ENCODE measurements around the gene PARD3. TPM values are rescaled to one million over a fixed set of nuclear protein-coding genes. Genes with fewer than 3 reads are reported as not detected.

Gene PARD3
- total and polyA plus RNA-seq, 10 of the 15 experiments (the other 5 are each of a cell fraction or from before 2014, with no cell fraction given), result 2.6 to 43.1 (median 13.9) TPM

GRCh38 chr10:34633374-34633773 lies 181.7 kb downstream of the PARD3 start:
- CTCF ChIA-PET, result interaction anchor here (1.1 to 3.4 kb wide), 5 partner anchors 13 to 1306 kb away, joined by 3 to 23 read pairs (median 6); no protein-coding TSS in a partner anchor
- ATAC-seq (no peak), FAIRE-seq (no peak), DNase-seq (ENCODE audit: low read depth, low spot score) (no peak)
- H3K4me2 ChIP-seq (ENCODE audit: control insufficient read depth, insufficient read depth), result no peak overlapping the region
- TSS peak; percentile 33 for BruUV-seq (replicated peaks)
- in situ Hi-C loops (cut with MboI) (loop anchor here (25.0 kb wide), 1 partner anchor 1446 kb away; no protein-coding TSS in a partner anchor), intact Hi-C loops (cut with micrococcal nuclease; ENCODE audit: unreplicated experiment) (loop anchor here (10.0 kb wide), 1 partner anchor 329 kb away; no protein-coding TSS in a partner anchor)
- H3K9me3 ChIP-seq (replicated peaks; ENCODE audit: control insufficient read depth, insufficient read depth, low read length), result no peaks in the 10 kb centered on the region
- no peaks in the 10 kb centered on the region for H4K20me1 ChIP-seq (ENCODE audit: control insufficient read depth, insufficient read depth)
- H3K79me2 ChIP-seq (ENCODE audit: control insufficient read depth, insufficient read depth, low read length), result no peaks in the 10 kb centered on the region
- RAD21 ChIA-PET (ENCODE audit: unreplicated experiment), result interaction anchor here (0.8 to 1.9 kb wide), 2 partner anchors 23 to 109 kb away, joined by 3 to 4 read pairs; no protein-coding TSS in a partner anchor
- no peak overlapping the region for H3K9ac ChIP-seq (ENCODE audit: control insufficient read depth, insufficient read depth, low read length)
- no peak overlapping the region for H2AFZ ChIP-seq (ENCODE audit: control insufficient read depth, low read depth, low read length)
- POLR2A ChIA-PET, result no interaction called here
- SMC1A ChIA-PET (ENCODE audit: uncharacterized antibody, unreplicated experiment), result interaction anchor here (0.7 to 1.9 kb wide), 11 partner anchors 11 to 1302 kb away, joined by 3 to 7 read pairs (median 3); no protein-coding TSS in a partner anchor
- no peaks in the 10 kb centered on the region for H3K36me3 ChIP-seq (ENCODE audit: control insufficient read depth in 2 of 2, insufficient read depth in 2 of 2, low read length in 1 of 2)
- TF ChIP-seq TBL1XR1 (IDR thresholded peaks at IDR 0.05; ENCODE audit: low read depth, low read length), result no peak
- TF ChIP-seq BACH1 (IDR thresholded peaks at IDR 0.05; ENCODE audit: borderline replicate concordance), result no peak
- no peak for TF ChIP-seq SKIL (IDR thresholded peaks at IDR 0.05; ENCODE audit: low read depth, poor library complexity, severe bottlenecking)
- TF ChIP-seq TARDBP (IDR thresholded peaks at IDR 0.05; ENCODE audit: borderline replicate concordance), result no peak
- no peak for TF ChIP-seq NKRF (conservative IDR thresholded peaks at IDR 0.05)
- TF ChIP-seq JUND (IDR thresholded peaks at IDR 0.05; ENCODE audit: low read depth, low read length), result no peak
- TF ChIP-seq BHLHE40 (IDR thresholded peaks at IDR 0.05; ENCODE audit: borderline replicate concordance in 1 of 2, low read depth in 2 of 2, low read length in 1 of 2), result no peak
- TF ChIP-seq TCF12 (IDR thresholded peaks at IDR 0.05; ENCODE audit: low read depth, low read length), result no peak
- no peak for TF ChIP-seq MTA3 (IDR thresholded peaks at IDR 0.05; ENCODE audit: borderline replicate concordance, low read length)
- TF ChIP-seq HDAC6 (IDR thresholded peaks at IDR 0.05; ENCODE audit: unreplicated experiment), result no peak
- no peak for TF ChIP-seq RUNX3 (IDR thresholded peaks at IDR 0.05; ENCODE audit: low read length)
- TF ChIP-seq CHD2 (IDR thresholded peaks at IDR 0.05; ENCODE audit: borderline replicate concordance, low read depth, low read length), result no peak
- H3K27ac ChIP-seq (ENCODE audit: control insufficient read depth, insufficient read depth), result no peak overlapping the region
- no peaks in the 10 kb centered on the region for H3K27me3 ChIP-seq (replicated peaks in 1 of 2; ENCODE audit: control insufficient read depth in 2 of 2, insufficient read depth in 2 of 2, low read length in 1 of 2)
- no peak overlapping the region for H3K4me3 ChIP-seq
- 0 out of 2 replicates have a peak, but pooled peaks cover 5% of the 10 kb centered on the region for H3K4me1 ChIP-seq (ENCODE audit: control insufficient read depth, insufficient read depth, low read length)
- WGBS (ENCODE audit: insufficient coverage, insufficient replicate concordance, low lambda C conversion rate, missing lambda C conversion rate), result 77% methylated on average over 10 of the region's 10 CpGs

All from GM12878 (cell line).